ENCODE measurements around the gene RFXANK. TPM values are rescaled to one million over a fixed set of nuclear protein-coding genes. Genes with fewer than 3 reads are reported as not detected.

The RFXANK gene
- total RNA-seq, 2 donors from 2014 or later: 88.2 to 122 TPM

DNA sequence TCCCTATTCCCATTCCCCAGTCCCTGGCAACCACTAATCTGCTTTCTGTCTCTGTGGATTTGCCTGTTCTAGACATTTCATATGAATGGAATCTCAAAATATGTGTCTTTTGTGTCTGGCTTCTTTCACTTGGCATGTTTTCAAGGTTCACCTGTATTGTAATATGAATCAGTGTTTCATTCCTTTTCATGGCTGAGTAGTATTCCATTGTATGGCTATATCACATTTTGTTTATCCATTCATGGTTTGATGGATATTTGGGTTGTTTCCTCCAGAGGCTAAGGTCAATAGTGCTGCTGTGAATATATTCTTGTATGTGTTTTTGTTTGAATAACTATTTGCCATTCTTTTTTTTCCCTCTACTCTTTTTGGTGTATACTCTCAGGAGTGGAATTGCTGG lies 44.1 kb downstream of the RFXANK start:
- ATAC-seq (no peak), DNase-seq (ENCODE audit: low spot score in 2 of 2) (no peak)
- Mint-ChIP-seq H3K36me3 (peaks cover 7 to 14% of the 10 kb centered on the region in 2 donors), H3K9me3 (peaks cover 9 to 16% of the 10 kb centered on the region in 2 donors), H3K27ac (no peak overlapping the region)

DNA sequence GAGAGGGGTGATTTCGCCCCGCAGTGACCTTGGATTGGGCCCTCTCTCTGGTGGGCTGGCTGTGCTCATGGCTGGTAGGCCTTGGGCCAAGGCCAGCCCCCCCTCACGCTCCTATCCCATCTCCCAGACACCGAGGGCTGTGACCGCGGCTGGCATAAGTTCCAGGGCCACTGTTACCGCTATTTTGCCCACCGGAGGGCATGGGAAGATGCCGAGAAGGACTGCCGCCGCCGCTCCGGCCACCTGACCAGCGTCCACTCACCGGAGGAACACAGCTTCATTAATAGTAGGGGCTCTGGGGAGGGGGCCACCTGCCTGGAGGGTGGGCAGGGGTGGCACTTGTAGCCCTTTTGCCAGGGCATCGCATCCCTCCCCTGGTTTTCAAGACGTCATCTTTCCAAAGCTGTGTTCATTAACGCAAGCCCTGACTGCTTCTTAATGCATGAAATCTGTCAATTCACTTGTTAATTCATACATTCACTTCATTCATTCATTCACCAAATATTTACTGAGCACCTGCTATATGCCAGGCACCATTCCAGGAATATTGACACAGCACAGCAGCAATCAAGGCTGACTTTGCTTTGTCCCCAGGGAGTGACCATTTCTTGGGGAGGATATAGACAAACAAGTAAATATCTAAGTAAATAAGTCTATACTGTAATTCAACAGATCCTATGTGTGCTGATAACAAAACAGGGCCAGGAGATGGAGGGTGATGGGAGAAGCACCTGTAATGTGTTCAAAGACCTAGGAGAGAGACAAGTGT lies 46.3 kb downstream of the RFXANK start:
- Mint-ChIP-seq H3K27ac (no peak overlapping the region), H3K36me3 (peaks cover 7 to 13% of the 10 kb centered on the region in 2 donors), H3K9me3 (peaks cover 7 to 16% of the 10 kb centered on the region in 2 donors)
- no peak for DNase-seq (ENCODE audit: low spot score in 2 of 2)
- no peak for ATAC-seq

DNA sequence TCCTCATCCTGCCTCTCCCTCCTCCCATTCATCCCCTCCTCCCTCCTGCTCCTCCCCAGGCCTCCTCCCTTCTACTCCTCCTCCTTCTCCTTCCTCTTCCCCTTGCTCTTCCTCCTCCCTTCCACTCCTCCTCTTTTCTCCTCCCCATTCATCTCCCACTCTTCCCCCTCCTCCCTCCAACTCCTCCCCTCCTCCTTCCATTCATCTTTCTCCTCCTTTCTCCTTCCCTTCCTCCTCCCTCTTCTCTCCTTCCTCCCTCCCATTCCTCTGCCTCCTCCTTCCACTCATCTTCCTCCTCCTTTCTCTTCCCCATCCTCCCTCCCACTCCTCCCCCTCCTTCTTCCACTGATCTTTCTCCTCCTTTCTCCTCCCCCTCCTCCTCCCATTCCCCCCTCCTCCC lies 47.6 kb downstream of the RFXANK start:
- no peak for ATAC-seq
- no peak for DNase-seq (ENCODE audit: low spot score in 2 of 2)
- Mint-ChIP-seq H3K27ac (no peak overlapping the region), H3K9me3 (peaks cover 5 to 9% of the 10 kb centered on the region in 2 donors), H3K36me3 (peaks cover 7 to 8% of the 10 kb centered on the region in 2 donors)

DNA sequence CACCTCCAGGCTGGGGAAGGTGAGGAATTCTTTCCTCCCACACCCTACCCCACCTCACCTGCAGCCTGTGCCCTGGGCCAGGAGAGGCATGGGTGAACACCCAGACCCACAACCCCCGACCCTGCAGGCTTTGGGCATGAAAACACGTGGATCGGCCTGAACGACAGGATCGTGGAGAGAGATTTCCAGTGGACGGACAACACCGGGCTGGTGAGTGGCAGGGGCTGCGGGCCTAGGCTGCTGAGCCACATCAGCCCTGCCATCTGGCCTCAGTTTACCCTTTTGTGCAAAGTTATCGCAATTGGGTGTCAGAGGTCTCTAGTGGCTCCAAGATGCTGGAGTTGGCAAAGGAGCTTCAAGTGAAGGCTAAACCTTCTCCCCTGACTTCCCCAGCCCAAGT lies 48.4 kb downstream of the RFXANK start:
- Mint-ChIP-seq H3K36me3 (peaks cover 7 to 8% of the 10 kb centered on the region in 2 donors), H3K27ac (no peak overlapping the region)
- ATAC-seq: no peak

DNA sequence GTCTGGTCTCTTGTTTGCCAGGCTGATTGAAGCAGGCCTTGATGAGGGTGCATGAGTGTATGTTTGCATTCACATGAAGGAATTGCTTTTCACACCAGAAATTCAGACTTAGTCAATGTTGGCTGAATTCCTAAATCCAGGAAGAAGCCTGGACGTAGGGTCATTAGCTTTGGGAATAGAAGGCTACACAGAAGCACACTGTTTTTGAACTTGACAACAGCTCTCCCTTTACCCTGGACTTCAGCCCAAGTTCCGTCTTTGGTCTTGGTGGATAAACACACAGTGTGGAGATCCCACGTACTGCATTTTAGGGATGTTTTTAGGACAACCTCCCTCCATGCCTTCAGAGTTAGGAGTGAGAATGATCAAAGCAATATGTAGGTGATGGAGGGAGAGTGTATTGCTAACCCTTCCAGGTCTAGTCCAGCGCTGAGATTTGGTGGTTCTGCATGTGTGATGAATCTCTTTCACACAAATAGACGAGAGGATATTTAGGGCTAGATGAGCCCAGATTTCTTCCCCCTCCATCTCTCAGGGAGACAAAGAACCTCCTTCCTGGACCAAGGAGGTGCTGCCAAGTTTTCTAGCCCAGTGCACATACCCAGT lies 58.2 kb downstream of the RFXANK start:
- Mint-ChIP-seq H3K9me3 (no peaks in the 10 kb centered on the region), H3K36me3 (no peaks in the 10 kb centered on the region), H3K27ac (no peak overlapping the region)
- ATAC-seq: no peak
- no peak for DNase-seq (ENCODE audit: low spot score in 2 of 2)

More for the DNA sequence above, 48.4 kb downstream of the RFXANK start:
- peaks cover 5 to 9% of the 10 kb centered on the region in 2 donors for H3K9me3 Mint-ChIP-seq
- no peak for DNase-seq (ENCODE audit: low spot score in 2 of 2)

Other genes with a start within 250 kb of the RFXANK start
- gene SUGP2, start 158.7 kb upstream of the RFXANK start, total RNA-seq: 100 to 1,000 TPM; 119 to 248 TPM
- 10 to 100 TPM; 22.4 to 34.8 TPM for gene ARMC6, start 158.7 kb upstream of the RFXANK start, total RNA-seq
- 10 to 100 TPM; 15.1 to 19.2 TPM for gene SLC25A42, start 128.3 kb upstream of the RFXANK start, total RNA-seq
- 10 to 100 TPM; 22.9 to 28.2 TPM for gene TMEM161A, start 53.8 kb upstream of the RFXANK start, total RNA-seq
- 1 to 10 TPM; 2.4 to 3.4 TPM for gene MEF2B, start 22.0 kb upstream of the RFXANK start, total RNA-seq
- gene BORCS8, start 106 bp upstream of the RFXANK start, total RNA-seq: 10 to 100 TPM; 11.6 to 26.9 TPM
- gene NR2C2AP, start 11.2 kb downstream of the RFXANK start, total RNA-seq: 10 to 100 TPM; 34.4 to 38.6 TPM
- gene NCAN, start 19.7 kb downstream of the RFXANK start, total RNA-seq: not detected
- not detected for gene TM6SF2, start 81.0 kb downstream of the RFXANK start, total RNA-seq
- gene SUGP1, start 128.3 kb downstream of the RFXANK start, total RNA-seq: 10 to 100 TPM; 55.1 to 55.4 TPM
- gene MAU2, start 128.6 kb downstream of the RFXANK start, total RNA-seq: 10 to 100 TPM; 36.0 to 62.2 TPM
- 100 to 1,000 TPM; 122 to 134 TPM for gene GATAD2A, start 213.4 kb downstream of the RFXANK start, total RNA-seq